Measurements from ENCODE around the gene CACNA2D4.
A peak's percentile ranks its signal among the peaks of the same experiment; 100 is the strongest.

Gene CACNA2D4

DNA sequence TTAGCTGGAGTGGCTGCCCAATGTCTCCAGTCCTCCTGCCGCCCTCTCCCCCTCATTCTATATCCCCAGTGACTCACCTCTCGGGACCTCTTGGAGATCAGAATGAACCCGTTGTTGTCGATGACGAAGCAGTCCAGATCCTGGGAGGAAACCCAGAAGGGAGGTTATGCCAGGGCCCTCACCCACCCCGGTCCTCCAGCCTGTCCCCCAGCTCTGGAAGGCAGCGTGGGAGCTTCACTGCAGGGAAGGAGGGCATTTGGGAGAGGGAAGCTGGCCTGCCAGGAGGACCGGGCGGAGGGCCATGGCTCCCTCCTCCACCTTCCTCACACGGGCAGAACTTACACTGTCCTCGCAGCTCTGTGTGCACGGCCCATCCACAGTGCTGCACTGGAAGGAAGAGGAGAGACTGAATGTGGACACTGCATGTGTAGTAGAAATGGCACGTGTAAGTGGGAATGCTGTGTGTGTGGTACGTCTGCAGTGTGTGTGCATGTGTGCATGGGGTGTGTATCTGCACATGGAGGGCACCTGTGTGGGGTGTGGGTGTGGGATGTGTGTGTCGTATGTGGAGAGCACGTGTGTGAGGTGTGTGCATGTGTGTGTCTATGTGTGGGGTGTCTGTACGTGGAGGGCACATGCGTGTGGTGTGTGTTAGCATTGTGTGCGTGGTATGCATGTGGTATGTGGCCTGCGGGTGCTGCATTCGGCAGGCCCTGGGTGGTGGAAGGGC, 108.1 kb downstream of the CACNA2D4 start:
- H3K27me3 Mint-ChIP-seq, result no peaks in the 10 kb centered on the region
- ATAC-seq, result no peak
- H3K9me3 Mint-ChIP-seq, result no peaks in the 10 kb centered on the region
- H3K4me1 Mint-ChIP-seq, result peaks cover 21% of the 10 kb centered on the region
- peak overlapping the region in 1 of 2 donors; percentile 61 for H3K4me3 Mint-ChIP-seq
- no peak for DNase-seq
- H3K27ac Mint-ChIP-seq, result peak overlapping the region in 1 of 2 donors; percentile 8

DNA sequence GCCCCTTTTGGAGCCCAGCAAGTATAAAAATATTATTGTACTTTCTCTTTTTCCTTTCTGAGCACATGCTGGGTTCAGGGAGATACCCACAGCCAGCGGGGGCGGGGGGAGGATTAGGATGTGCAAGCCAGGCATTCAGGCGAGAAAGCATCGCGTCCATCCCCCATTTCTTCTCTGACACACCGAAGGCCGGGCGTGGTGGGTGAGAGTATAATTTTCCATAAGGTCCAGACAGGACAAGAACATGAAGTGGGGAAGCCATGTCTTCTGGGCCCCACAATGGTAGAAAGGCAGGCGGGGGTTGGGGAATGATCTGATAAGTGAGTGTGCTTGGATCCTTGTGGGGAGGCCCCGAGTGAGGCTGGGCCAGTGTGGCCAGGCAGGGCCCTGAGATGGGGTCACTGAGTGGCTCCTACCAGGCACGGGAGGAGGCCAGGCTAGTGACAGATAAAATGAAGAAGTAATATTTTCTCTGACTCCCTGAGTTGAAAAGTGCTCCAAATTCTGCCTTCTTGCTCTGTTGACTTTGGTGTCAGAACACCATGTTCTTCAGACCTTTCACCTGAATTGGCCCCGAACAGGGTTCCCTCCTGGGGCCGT, 108.8 kb downstream of the CACNA2D4 start:
- Mint-ChIP-seq H3K27ac (peak overlapping the region in 1 of 2 donors; percentile 48), H3K9me3 (no peaks in the 10 kb centered on the region), H3K4me1 (peaks cover 26% of the 10 kb centered on the region), H3K27me3 (no peaks in the 10 kb centered on the region), H3K4me3 (no peak overlapping the region)
- DNase-seq, result no peak
- ATAC-seq, result no peak

DNA sequence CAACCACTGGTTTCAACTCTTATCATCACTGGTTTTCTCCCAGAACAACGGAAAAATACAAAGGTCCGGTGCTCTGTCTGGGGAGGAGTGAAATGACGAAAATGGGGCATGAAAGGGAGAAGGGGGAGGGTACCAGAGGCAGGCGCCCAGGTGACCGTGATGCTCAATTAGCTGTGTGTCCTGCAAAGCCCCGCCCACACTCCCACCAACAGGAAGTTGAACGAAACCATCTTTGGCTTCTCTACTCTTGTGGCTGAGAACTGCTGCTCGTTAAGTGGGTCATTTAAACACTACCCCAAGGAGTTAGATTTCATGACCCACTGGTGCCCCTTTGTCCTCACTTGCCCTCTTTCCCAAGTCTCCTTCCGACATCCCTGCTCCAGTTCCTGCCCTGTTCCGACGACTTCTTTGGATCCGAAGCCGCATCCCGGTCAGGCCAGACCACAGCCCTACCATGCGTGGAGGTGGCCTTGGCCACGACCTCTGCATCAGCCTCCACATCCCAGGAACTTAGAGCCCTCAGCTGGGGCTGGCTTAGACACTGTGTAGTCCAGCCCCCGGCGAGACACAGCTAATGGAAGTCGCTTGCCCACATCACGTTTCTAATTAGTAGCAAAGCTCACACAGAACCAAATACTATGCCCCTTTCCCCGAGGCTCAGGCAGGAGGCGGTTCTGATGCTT, 109.5 kb downstream of the CACNA2D4 start:
- peaks cover 0 to 5% of the 10 kb centered on the region in 2 donors for H3K9me3 Mint-ChIP-seq
- no peaks in the 10 kb centered on the region for H3K27me3 Mint-ChIP-seq
- no peak for ATAC-seq
- H3K27ac Mint-ChIP-seq, result peak overlapping the region in 1 of 2 donors; percentile 48
- peaks cover 32% of the 10 kb centered on the region for H3K4me1 Mint-ChIP-seq
- DNase-seq, result no peak
- H3K4me3 Mint-ChIP-seq, result no peak overlapping the region

DNA sequence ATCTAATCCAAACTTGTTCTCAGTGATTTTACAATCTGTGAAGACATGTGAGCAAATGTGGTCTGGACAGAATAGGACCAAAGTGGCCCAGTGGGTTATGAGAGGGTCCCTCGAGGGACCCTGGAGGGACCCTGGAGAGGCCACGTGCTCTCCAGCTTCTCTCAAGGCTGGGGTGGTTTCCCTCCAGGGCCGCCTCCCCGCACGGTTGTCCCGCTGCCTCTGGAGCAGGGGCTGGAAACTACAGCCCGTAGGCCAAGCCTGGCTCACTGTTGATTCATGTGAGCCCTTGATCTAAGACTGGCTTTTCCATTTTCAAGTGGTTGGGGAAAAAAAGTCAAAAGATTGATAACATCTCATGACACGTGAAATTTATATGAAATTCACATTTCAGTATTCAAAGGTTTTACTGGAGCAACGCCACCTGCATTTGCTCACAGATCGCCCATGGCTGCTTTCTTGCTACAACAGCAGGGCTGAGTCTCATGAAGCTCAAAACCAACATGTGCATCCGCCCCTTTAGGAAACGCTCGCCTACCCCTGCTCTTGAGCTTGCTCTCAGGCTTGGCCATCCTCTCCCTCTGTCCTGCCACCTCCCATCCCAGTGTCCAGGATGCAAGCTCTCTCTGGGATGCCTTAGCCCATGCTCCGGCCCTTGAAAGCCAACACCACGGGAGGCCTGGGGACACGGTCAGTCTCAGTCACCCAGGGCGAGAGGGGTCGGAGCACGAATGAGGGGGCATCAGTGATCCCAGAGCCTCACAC, 110.2 kb downstream of the CACNA2D4 start:
- Mint-ChIP-seq H3K9me3 (peaks cover 0 to 5% of the 10 kb centered on the region in 2 donors), H3K27me3 (no peaks in the 10 kb centered on the region), H3K27ac (no peak overlapping the region), H3K4me3 (no peak overlapping the region), H3K4me1 (peaks cover 32% of the 10 kb centered on the region)
- no peak for DNase-seq
- no peak for ATAC-seq

DNA sequence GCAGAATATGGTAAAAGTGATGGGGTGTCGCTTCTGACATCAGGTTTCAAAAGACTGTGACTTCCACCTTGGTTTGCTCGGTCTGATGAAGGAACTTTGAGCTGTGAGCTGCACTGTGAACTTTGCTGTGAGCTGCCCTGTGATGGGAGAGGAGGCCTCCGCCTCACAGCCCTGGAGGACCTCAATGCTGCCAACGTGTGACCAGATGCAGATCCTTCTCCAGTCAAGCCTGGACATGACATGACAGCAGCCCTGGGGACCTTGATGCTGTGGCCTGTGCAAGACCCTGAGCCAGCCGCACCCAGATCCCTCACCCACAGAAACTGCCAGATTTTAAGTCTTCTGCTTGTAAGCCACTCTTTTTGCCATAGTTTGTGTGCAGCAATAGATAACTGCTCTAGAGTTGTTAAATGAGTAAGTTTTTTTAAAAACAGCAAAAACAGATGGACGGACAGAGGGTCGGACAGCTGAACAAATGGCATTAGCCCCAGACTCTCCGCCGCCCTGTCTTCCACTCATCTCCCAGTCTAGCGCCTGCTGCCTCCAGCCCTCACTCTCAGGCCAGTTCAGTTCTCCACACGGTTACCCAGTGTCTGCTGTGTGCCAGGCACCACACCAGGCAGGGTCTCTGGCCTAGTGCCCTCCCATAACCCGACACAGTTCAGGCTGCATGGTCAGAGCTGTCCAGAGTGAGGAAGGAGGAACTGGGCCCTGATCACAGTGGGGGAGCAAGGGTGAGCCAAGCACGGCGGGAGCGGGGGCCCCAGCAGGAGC, 111.2 kb downstream of the CACNA2D4 start:
- Mint-ChIP-seq H3K9me3 (peaks cover 0 to 5% of the 10 kb centered on the region in 2 donors), H3K4me1 (peaks cover 32% of the 10 kb centered on the region), H3K27me3 (no peaks in the 10 kb centered on the region), H3K4me3 (no peak overlapping the region), H3K27ac (no peak overlapping the region)
- DNase-seq (no peak), ATAC-seq (no peak)

DNA sequence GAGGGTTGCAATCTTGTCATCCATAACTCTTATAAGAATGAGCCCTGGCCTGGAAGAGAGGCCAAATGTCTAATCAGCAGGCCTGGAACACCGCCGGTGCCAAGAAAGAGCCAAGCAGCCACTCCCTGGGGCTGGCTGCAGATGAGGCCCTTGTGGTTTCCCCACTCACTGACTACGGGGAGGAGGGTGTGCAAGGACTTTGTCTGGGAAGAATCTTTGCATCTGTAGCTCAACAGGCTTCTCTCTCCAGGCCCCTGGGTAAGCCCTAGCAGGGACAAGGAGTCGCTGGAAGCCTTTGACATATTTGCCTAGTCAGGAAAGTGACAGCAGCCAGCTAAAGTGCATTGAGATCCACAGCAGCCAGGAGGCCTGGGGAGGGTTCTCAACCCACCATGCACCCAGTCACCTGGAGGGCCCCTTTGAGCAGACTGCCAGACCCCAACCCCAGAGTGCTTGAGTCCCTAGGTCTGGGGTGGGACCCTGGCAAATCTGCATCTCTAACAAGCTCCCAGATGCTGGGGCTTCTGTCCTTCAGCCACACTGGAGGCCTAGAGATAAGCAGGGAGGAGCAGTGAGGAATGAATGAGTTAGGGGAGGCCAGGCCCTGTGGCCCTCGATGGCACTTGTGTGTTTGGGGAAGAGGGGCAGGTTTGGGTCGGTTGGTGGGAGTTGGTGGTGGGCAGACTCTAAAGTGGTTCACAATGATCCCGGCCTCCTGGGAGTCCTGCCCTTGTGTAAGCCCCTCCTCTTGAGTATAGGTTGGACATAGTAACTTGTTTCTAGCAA, 112.0 kb downstream of the CACNA2D4 start:
- Mint-ChIP-seq H3K27ac (peak overlapping the region in 1 of 2 donors; percentile 79), H3K9me3 (peaks cover 0 to 5% of the 10 kb centered on the region in 2 donors), H3K27me3 (no peaks in the 10 kb centered on the region), H3K4me1 (peaks cover 29% of the 10 kb centered on the region), H3K4me3 (no peak overlapping the region)
- DNase-seq (no peak), ATAC-seq (no peak)

DNA sequence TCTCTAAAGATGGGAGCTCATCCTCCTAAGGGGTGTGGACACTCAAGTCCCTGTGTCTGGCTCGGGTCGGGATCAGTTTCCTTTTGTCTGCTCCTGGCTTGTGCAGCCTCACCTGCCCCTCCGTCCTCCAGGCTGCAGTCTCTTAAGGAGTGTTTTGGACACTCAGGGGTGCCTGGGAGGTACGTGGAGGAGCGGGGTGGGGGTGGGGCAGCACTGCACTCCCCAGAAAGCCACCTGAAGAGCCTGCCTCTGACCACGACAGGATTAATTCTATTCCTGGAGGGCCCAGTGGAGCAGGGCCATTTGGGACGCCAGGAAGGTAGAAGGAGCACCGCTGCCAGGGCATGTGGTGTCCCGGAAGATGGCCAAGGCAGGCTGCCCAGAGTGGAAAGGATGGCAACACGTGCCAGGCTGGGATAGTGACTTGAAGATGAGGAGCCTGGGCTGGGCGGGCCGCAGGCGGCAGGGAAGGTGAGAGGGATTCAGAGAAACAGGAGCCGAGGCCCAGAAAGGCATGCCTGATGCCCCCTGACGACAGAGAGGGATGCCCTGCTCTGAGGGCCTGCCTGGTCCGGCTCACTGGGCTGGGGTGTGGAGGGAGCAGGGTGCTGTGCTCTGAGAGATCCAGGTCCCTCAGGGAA, 112.9 kb downstream of the CACNA2D4 start:
- no peaks in the 10 kb centered on the region for H3K27me3 Mint-ChIP-seq
- peaks cover 21% of the 10 kb centered on the region for H3K4me1 Mint-ChIP-seq
- no peak overlapping the region for H3K4me3 Mint-ChIP-seq
- ATAC-seq, result no peak
- H3K9me3 Mint-ChIP-seq, result peaks cover 0 to 5% of the 10 kb centered on the region in 2 donors
- DNase-seq, result no peak
- H3K27ac Mint-ChIP-seq, result peak overlapping the region in 1 of 2 donors; percentile 96

DNA sequence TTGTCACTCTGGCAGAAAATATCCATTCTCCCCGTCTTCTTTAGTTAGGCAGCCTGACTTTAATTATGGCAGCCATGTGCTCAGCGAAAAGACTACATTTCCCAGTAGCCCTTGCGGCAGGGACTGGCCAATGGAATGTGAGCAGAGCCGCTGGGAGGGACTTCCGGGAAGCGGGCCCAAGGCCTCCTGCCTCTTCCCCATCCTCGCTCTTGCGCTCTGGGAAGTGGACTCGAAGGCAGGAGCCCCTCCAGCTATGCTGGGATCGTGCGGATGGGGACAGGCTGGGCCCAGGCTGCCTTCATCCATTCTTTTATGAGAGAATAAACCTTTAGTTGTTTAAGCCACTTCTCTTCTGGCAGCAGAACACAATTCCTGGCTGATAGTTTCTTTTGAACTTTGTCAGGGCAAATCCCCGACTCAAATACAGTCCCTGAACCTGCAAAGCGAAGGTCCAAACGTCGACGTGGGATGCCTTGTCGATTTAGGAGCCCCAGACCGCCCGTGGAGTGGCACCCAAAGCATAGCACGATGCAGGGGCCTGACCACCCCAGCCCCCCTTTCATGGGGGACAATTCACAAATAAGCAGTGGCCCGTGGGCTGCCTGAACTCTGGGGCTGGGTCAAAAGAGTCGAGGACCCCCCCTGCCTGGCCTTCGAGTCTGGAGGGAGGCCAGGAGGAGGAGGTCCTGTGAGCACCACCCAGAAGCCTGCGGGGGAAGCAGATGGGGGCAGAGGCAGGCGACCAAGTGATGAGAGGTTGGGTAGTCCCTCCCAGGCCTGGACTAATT, 113.7 kb downstream of the CACNA2D4 start:
- H3K4me3 Mint-ChIP-seq, result peak overlapping the region; percentile 42 to 67
- H3K27ac Mint-ChIP-seq, result peak overlapping the region; percentile 95 to 96
- no peaks in the 10 kb centered on the region for H3K27me3 Mint-ChIP-seq
- H3K4me1 Mint-ChIP-seq, result peaks cover 18% of the 10 kb centered on the region
- peaks cover 0 to 5% of the 10 kb centered on the region in 2 donors for H3K9me3 Mint-ChIP-seq
- DNase-seq (peak; percentile 73 to 86), ATAC-seq (peak; percentile 84)

DNA sequence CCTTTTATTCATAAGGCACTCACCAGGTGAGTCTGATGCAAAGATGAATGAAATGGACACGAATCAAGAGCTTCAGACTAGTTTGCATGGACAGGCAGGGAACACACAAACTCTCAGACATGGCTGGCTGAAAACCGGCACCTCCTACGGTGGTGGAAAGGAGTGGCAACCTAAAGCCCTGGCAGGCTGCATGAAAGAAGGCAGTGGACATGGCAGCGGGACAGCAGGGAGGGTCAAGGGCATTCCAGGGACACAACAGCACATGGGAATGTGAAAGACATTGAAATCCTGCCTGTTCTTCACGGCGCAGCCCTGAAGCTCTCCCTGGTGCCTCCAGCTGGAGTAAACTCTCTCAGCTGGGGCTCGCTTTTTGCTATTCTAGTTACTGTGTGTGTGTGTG, 114.7 kb downstream of the CACNA2D4 start:
- H3K27me3 Mint-ChIP-seq, result no peaks in the 10 kb centered on the region
- peaks cover 0 to 5% of the 10 kb centered on the region in 2 donors for H3K9me3 Mint-ChIP-seq
- H3K4me1 Mint-ChIP-seq, result peaks cover 11% of the 10 kb centered on the region
- ATAC-seq (no peak), DNase-seq (no peak)
- no peak overlapping the region for H3K4me3 Mint-ChIP-seq
- no peak overlapping the region for H3K27ac Mint-ChIP-seq

DNA sequence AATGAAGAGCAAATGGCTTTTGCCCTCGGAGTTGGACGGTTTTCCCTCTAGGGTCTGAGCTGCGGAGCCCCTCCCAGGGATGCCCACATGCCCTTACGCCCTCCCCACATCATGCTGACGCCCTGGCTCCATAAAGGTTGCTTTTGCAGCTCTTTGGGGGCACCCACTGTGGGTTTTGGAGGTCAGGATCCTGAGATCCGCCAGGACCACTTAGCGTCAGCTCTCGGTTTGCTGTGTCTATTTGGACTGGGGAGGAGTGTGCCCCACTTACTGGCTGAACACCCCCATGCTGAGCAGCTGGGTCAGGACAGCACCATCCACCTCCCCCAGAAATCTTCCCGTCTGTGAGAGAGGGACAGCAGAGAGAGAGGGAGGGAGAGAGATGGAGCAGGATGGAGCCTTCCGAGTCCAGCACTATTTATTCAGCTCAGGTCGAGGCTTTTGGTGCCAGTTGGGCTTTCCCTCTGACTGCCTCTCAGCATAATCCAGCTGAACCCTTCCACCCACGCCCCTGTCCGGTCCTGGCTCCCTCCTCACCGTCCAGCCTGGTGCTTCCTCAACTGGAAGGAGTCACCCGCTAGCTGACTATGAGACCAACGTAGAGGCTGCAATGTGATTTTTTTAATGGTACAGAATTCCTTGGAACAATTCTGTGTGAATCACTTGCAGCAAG, 117.0 kb downstream of the CACNA2D4 start:
- Mint-ChIP-seq H3K27ac (no peak overlapping the region), H3K27me3 (no peaks in the 10 kb centered on the region), H3K4me3 (no peak overlapping the region), H3K4me1 (peaks cover 11% of the 10 kb centered on the region), H3K9me3 (peaks cover 0 to 5% of the 10 kb centered on the region in 2 donors)
- DNase-seq, result peak in 1 of 2 donors; percentile 6
- ATAC-seq, result no peak

DNA sequence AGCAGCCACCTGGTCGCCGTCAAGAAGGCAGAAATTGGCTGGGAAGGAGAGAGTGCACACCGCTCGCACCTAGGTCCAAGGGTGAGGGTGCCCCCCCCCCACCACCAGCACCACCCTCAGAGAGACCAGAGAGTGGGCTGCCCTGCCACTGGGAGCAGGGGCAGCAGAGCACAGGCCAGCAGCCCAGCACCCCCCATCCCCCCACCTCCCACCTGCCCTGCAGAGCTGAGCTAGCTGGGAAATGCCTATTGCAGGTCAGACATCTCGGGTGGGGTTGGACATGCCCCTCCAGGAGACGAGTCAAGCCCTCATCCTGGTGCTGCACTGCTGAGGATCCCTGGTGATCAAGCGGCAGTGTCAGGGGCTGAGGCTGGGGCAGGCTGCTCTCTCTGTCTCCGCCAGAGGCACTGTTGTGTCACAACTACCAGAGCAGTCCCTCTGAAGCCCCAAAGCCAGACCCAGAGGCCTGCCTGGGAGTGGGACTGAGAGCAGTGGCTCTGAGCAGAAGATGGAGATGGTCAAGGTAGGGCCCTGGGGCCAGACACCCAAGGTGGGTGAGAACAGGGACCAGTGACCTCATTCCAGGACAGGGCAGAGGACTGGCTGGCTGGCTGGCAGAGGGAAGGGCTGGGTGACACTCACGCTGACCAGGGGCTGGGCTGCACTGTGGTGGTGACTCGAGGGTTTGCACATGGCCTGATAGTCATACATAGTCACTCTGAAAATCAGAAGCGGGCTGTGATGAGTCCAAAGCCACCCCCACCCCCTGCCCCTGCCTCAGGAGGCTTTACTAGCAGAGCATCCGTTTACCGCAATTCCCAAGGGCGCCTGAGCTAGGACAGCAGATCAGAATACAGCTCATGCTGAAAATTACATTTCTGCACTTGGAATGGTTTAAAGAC, 117.8 kb downstream of the CACNA2D4 start:
- H3K4me3 Mint-ChIP-seq, result no peak overlapping the region
- H3K9me3 Mint-ChIP-seq, result peaks cover 0 to 5% of the 10 kb centered on the region in 2 donors
- peak overlapping the region; percentile 19 to 72 for H3K27ac Mint-ChIP-seq
- peaks cover 15% of the 10 kb centered on the region for H3K4me1 Mint-ChIP-seq
- ATAC-seq, result no peak
- DNase-seq, result peak in 1 of 2 donors; percentile 47
- H3K27me3 Mint-ChIP-seq, result no peaks in the 10 kb centered on the region

DNA sequence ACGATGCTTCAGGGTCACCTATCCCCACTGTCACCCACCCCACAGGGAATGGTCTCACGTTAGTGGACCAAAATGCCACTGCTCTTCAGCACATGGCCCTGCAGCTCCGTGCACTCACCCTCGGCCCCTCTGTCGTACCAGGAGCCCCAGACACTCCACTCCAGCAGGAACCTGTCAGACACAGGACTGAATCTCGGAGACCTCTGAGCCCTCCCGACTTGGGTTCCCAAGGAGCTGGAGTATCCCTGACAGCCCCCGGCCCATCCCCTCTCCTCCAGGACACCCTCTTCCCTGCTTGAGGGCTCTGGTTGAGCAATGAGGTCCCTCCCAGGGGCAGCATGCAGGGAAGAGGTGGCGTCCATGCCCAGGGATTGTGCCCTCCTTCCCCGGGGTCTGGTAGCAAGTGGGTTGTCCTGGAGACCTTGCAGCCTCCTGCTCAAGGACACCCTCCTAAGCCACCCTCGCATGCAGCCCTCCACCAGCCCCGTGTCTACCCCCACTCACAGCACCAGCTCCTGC, 118.5 kb downstream of the CACNA2D4 start:
- peaks cover 0 to 5% of the 10 kb centered on the region in 2 donors for H3K9me3 Mint-ChIP-seq
- H3K4me3 Mint-ChIP-seq, result no peak overlapping the region
- no peak for DNase-seq
- peak overlapping the region in 1 of 2 donors; percentile 19 for H3K27ac Mint-ChIP-seq
- ATAC-seq, result no peak
- H3K27me3 Mint-ChIP-seq, result no peaks in the 10 kb centered on the region
- peaks cover 17% of the 10 kb centered on the region for H3K4me1 Mint-ChIP-seq

All from stimulated activated naive CD8-positive, alpha-beta T cell treated with anti-CD3 and anti-CD28 coated beads, Interleukin-15, amount 100 ng/mL, for 72 hours (primary cell).